SK-N-SH treated with all-trans-retinoic acid at 6 μM for 48 hours (cell line): ENCODE data around the gene GOLGA5.

Experiments used
- ATAC-seq: fragments of 200-7000 bp; cut with Tn5 transposase; 3 replicates; pipeline ENCODE4 v1.9.1; 2020; ENCODE audit warnings: mild to moderate bottlenecking, moderate library complexity
- ARNTL ChIP-seq: fragments of 450-650 bp; formaldehyde crosslinking; IDR thresholded peaks from 2 replicates; pipeline ENCODE4 v1.5.0; 2020; ENCODE audit warnings: low read depth, mild to moderate bottlenecking, moderate library complexity, borderline replicate concordance
- BACH2 ChIP-seq: fragments of 250-450 bp; sonication (Bioruptor Pico); IDR thresholded peaks from 2 replicates; pipeline ENCODE4 v1.9.0; 2021; ENCODE audit warnings: mild to moderate bottlenecking, borderline replicate concordance
- CREB5 ChIP-seq: fragments of 250-450 bp; sonication (Bioruptor Pico); IDR thresholded peaks from 2 replicates; pipeline ENCODE4 v1.5.1; 2020; ENCODE audit warnings: low read depth, mild to moderate bottlenecking, moderate library complexity
- CSDC2 ChIP-seq: fragments of 250-450 bp; sonication (Bioruptor Pico); IDR thresholded peaks from 2 replicates; pipeline ENCODE4 v1.5.0; 2020; ENCODE audit warnings: mild to moderate bottlenecking, moderate library complexity
- ESRRG ChIP-seq: fragments of 250-450 bp; sonication (Bioruptor Pico); IDR thresholded peaks from 2 replicates; pipeline ENCODE4 v1.6.1; 2021; ENCODE audit warnings: mild to moderate bottlenecking
- ISL1 ChIP-seq: fragments of 250-450 bp; sonication (Bioruptor Pico); IDR thresholded peaks from 2 replicates; pipeline ENCODE4 v2.1.2; 2022; ENCODE audit warnings: mild to moderate bottlenecking, moderate library complexity
- PATZ1 ChIP-seq: fragments of 250-450 bp; sonication (Bioruptor Pico); IDR thresholded peaks from 2 replicates; pipeline ENCODE4 v1.8.0; 2020; ENCODE audit warnings: mild to moderate bottlenecking, moderate library complexity, borderline replicate concordance
- POU6F1 ChIP-seq: fragments of 250-450 bp; sonication (Bioruptor Pico); IDR thresholded peaks from 2 replicates; pipeline ENCODE4 v1.8.0; 2021; ENCODE audit warnings: low read depth, mild to moderate bottlenecking, moderate library complexity, borderline replicate concordance
- PPARA ChIP-seq: fragments of 250-450 bp; sonication (Bioruptor Pico); IDR thresholded peaks from 2 replicates; pipeline ENCODE4 v1.5.0; 2020; ENCODE audit warnings: mild to moderate bottlenecking, borderline replicate concordance
- RARB ChIP-seq: fragments of 250-450 bp; sonication (Bioruptor Pico); IDR thresholded peaks from 2 replicates; pipeline ENCODE4 v1.8.0; 2021; ENCODE audit warnings: mild to moderate bottlenecking, moderate library complexity
- SNAI2 ChIP-seq: fragments of 250-450 bp; sonication (Bioruptor Pico); IDR thresholded peaks from 2 replicates; pipeline ENCODE4 v1.5.0; 2020; ENCODE audit warnings: mild to moderate bottlenecking, moderate library complexity
- TCF4 ChIP-seq: fragments of 250-450 bp; sonication (Bioruptor Pico); IDR thresholded peaks from 2 replicates; pipeline ENCODE4 v1.8.0; 2021; ENCODE audit warnings: mild to moderate bottlenecking, moderate library complexity, borderline replicate concordance
- TOX ChIP-seq: fragments of 250-450 bp; sonication (Bioruptor Pico); IDR thresholded peaks from 2 replicates; pipeline ENCODE4 v1.8.0; 2021; ENCODE audit warnings: mild to moderate bottlenecking, moderate library complexity, borderline replicate concordance
- TSHZ2 ChIP-seq: fragments of 250-450 bp; sonication (Bioruptor Pico); IDR thresholded peaks from 2 replicates; pipeline ENCODE4 v1.5.0; 2020; ENCODE audit warnings: mild to moderate bottlenecking, moderate library complexity
- ZC3H10 ChIP-seq: fragments of 250-450 bp; sonication (Bioruptor Pico); IDR thresholded peaks from 2 replicates; pipeline ENCODE4 v1.5.1; 2021; ENCODE audit warnings: mild to moderate bottlenecking, moderate library complexity
- ZFP3 ChIP-seq: fragments of 250-450 bp; sonication (Bioruptor Pico); IDR thresholded peaks from 2 replicates; pipeline ENCODE4 v1.5.0; 2020; ENCODE audit warnings: mild to moderate bottlenecking, moderate library complexity
- ZFP30 ChIP-seq: fragments of 450-650 bp; formaldehyde crosslinking; IDR thresholded peaks from 2 replicates; pipeline ENCODE4 v1.5.0; 2022; ENCODE audit warnings: mild to moderate bottlenecking, moderate library complexity
- ZNF565 ChIP-seq: fragments of 450-650 bp; formaldehyde crosslinking; conservative IDR thresholded peaks from 2 replicates; pipeline ENCODE4 v1.5.0; 2020; ENCODE audit warnings: low read depth, mild to moderate bottlenecking, moderate library complexity
- ZNF8 ChIP-seq: fragments of 450-650 bp; formaldehyde crosslinking; IDR thresholded peaks from 2 replicates; pipeline ENCODE4 v1.5.0; 2020; ENCODE audit warnings: mild to moderate bottlenecking, moderate library complexity

The GOLGA5 gene

GRCh38 chr14:92877757-92878431, 83.8 kb downstream of the GOLGA5 start (continued):
- TF ChIP-seq POU6F1 (no peak), ZC3H10 (CRISPR knock-in tag) (no peak), ZFP30 (CRISPR knock-in tag) (no peak), ESRRG (no peak), ARNTL (CRISPR knock-in tag) (no peak), CSDC2 (no peak), CREB5 (no peak)

- no peak for TF ChIP-seq POU6F1
- no peak for TF ChIP-seq ZFP30 (CRISPR knock-in tag)
- no peak for TF ChIP-seq TCF4 (CRISPR knock-in tag)
- no peak for TF ChIP-seq ZNF565 (CRISPR knock-in tag)
- no peak for TF ChIP-seq ZFP3 (CRISPR knock-in tag)
- TF ChIP-seq CREB5, result no peak
- TF ChIP-seq BACH2 (CRISPR knock-in tag), result no peak
- ATAC-seq, result no peak
Observed at GRCh38 chr14:92880351-92880750, 86.2 kb downstream of the GOLGA5 start.

- ATAC-seq, result no peak; the same call in 2 of the 3 replicates
Observed at GRCh38 chr14:92880851-92881250, 86.7 kb downstream of the GOLGA5 start.

More at GRCh38 chr14:92880851-92881250, 86.7 kb downstream of the GOLGA5 start:
- TF ChIP-seq BACH2 (CRISPR knock-in tag) (no peak), TSHZ2 (CRISPR knock-in tag) (no peak), ZC3H10 (CRISPR knock-in tag) (no peak), ZNF565 (CRISPR knock-in tag) (no peak), ZNF8 (CRISPR knock-in tag) (no peak), TCF4 (CRISPR knock-in tag) (no peak), RARB (CRISPR knock-in tag) (no peak), SNAI2 (CRISPR knock-in tag) (no peak), ZFP3 (CRISPR knock-in tag) (no peak), ISL1 (CRISPR knock-in tag) (no peak), TOX (CRISPR knock-in tag) (no peak), ZFP30 (CRISPR knock-in tag) (no peak), PATZ1 (no peak), CSDC2 (no peak), CREB5 (no peak), PPARA (CRISPR knock-in tag) (no peak)
